HepG2 (cell line): ENCODE results near the gene HBD. TPM values are rescaled to one million over a fixed set of nuclear protein-coding genes. Genes with fewer than 3 reads are reported as not detected.

Experiments
- ATAC-seq: fragments of 200-7000 bp; cut with Tn5 transposase; 3 replicates; pipeline ENCODE4 v1.9.1; 2020; ENCODE audit warnings: mild to moderate bottlenecking, moderate library complexity
- BruUV-seq: library from RNA; stranded (reverse); fragments of 400-500 nt; replicated peaks from 2 replicates; lab custom pipeline; 2021; lab: Mats Ljungman, UMichigan
- CTCF ChIA-PET: fragments of 300-600 bp; formaldehyde crosslinking; extraction: SDS; loops from one replicate; lab custom pipeline; 2021; ENCODE audit warnings: low total read pairs, inconsistent platforms, low intra/inter-chr PET ratio; lab: Yijun Ruan, JAX
- POLR2A ChIA-PET: fragments of 350-600 bp; sonication (Branson Sonifier 250); formaldehyde crosslinking; loops from one replicate; lab custom pipeline; 2020; ENCODE audit warnings: antibody characterized with exemption, inconsistent platforms; lab: Yijun Ruan, JAX
- DNase-seq: peaks from one replicate; pipeline ENCODE4 v3.0.0-alpha.2; 2015; ENCODE audit warnings: low spot score
- FAIRE-seq: peaks from 3 replicates; lab custom pipeline; 2011; peaks lifted over from hg19 to GRCh38; lab: Jason Lieb, UNC
- H2AFZ ChIP-seq: one replicate; pipeline ENCODE4 v1.6.1; 2011; ENCODE audit warnings: low read length, inconsistent platforms
- H3K27ac ChIP-seq: fragments of 300-600 bp; 3 replicates; pipeline ENCODE4 v1.8.0; 2011; ENCODE audit warnings: mixed run types, mild to moderate bottlenecking, mixed read lengths, low read length, inconsistent platforms; ENCODE audit not compliant: insufficient read depth; ENCODE audit errors: extremely low read length
- H3K27me3 ChIP-seq, 2 experiments: fragments of 200-600 bp in 1 of 2; 2 replicates in 1 of 2; 3 replicates in 1 of 2; pipeline versions ENCODE4 v1.6.0 to v1.8.0; 2011; ENCODE audit warnings: low read length in 2 of 2, mild to moderate bottlenecking in 2 of 2, moderate library complexity in 2 of 2, inconsistent platforms in 1 of 2; ENCODE audit not compliant: insufficient read depth in 2 of 2, control insufficient read depth in 1 of 2
- H3K36me3 ChIP-seq, 2 experiments: fragments of 200-600 bp in 1 of 2; replicated peaks in 1 of 2; 2 replicates in 1 of 2; 3 replicates in 1 of 2; pipeline versions ENCODE4 v1.5.1 to v1.8.0; 2011; ENCODE audit warnings: low read length in 2 of 2, inconsistent platforms in 1 of 2; ENCODE audit not compliant: insufficient read depth in 2 of 2, control insufficient read depth in 1 of 2
- H3K4me1 ChIP-seq: 2 replicates; pipeline ENCODE4 v1.5.1; 2012; ENCODE audit warnings: low read length, inconsistent platforms; ENCODE audit not compliant: insufficient read depth
- H3K4me2 ChIP-seq: 2 replicates; pipeline ENCODE4 v1.6.0; 2011; ENCODE audit warnings: low read depth, low read length, inconsistent platforms
- H3K4me3 ChIP-seq, 3 experiments: fragments of 200-600 bp in 1 of 3; sonication (generic), shearing (Covaris generic) in 1 of 3; replicated peaks in 1 of 3; 2 replicates each; pipeline ENCODE4 v1.5.1; 2011 to 2016; ENCODE audit warnings: low read length in 3 of 3, inconsistent platforms in 2 of 3, low read depth in 2 of 3, mild to moderate bottlenecking in 2 of 3, control low read depth in 1 of 3, mixed read lengths in 1 of 3; ENCODE audit not compliant: insufficient read depth in 1 of 3
- H3K79me2 ChIP-seq: one replicate; pipeline ENCODE4 v1.6.1; 2011; ENCODE audit warnings: low read length, inconsistent platforms; ENCODE audit not compliant: insufficient read depth
- H3K9ac ChIP-seq: 2 replicates; pipeline ENCODE4 v1.6.0; 2011; ENCODE audit warnings: mild to moderate bottlenecking, low read depth, low read length, inconsistent platforms; ENCODE audit not compliant: insufficient read depth
- H3K9me3 ChIP-seq: 2 replicates; pipeline ENCODE4 v1.5.1; 2012; ENCODE audit warnings: mild to moderate bottlenecking, low read length
- H4K20me1 ChIP-seq: 2 replicates; pipeline ENCODE4 v1.6.0; 2011; ENCODE audit warnings: inconsistent platforms, mild to moderate bottlenecking, low read length, moderate library complexity; ENCODE audit not compliant: insufficient read depth
- CREB1 ChIP-seq, 2 experiments: fragments of 450-650 bp in 1 of 2; IDR thresholded peaks; 2 replicates each; pipeline ENCODE4 v1.6.1; 2016 to 2017; ENCODE audit warnings: control low read depth in 1 of 2, mild to moderate bottlenecking in 1 of 2, missing compliant biosample characterization in 1 of 2, missing genetic modification characterization in 1 of 2
- RAD51 ChIP-seq: fragments of 450-650 bp; IDR thresholded peaks from 2 replicates; pipeline ENCODE4 v1.6.1; 2016; ENCODE audit warnings: borderline replicate concordance
- USF2 ChIP-seq, 2 experiments: sonication (generic) in 1 of 2; formaldehyde crosslinking in 1 of 2; IDR thresholded peaks; 2 replicates each; pipeline versions ENCODE4 v1.5.1 to v1.6.1; 2011 to 2020; ENCODE audit warnings: borderline replicate concordance in 1 of 2, low read depth in 1 of 2, low read length in 1 of 2, mild to moderate bottlenecking in 1 of 2, missing genetic modification reagents in 1 of 2, moderate library complexity in 1 of 2
- ZBTB43 ChIP-seq: sonication (generic); formaldehyde crosslinking; conservative IDR thresholded peaks from 2 replicates; pipeline ENCODE4 v1.4.0; 2020; ENCODE audit warnings: missing genetic modification reagents
- ZNF879 ChIP-seq: sonication (generic); formaldehyde crosslinking; IDR thresholded peaks from 2 replicates; pipeline ENCODE4 v1.8.1; 2023; ENCODE audit warnings: missing genetic modification reagents
- WGBS: methylation state at CpG from one replicate; pipeline ENCODE4 v1.1.6; 2017; ENCODE audit warnings: low lambda C conversion rate; 5-methylcytosine and 5-hydroxymethylcytosine counted together
- in situ Hi-C: cut with HindIII; loops from 2 replicates; pipeline ENCODE4 v1.10.0; 2017; ENCODE audit warnings: low pct_unique_long_range_greater_than_20kb; ENCODE audit not compliant: extremely low pct_ligation_motif_present
- intact Hi-C: fragments of 100-400 bp; cut with micrococcal nuclease; formaldehyde crosslinking; loops from one replicate; pipeline ENCODE4 v1.10.0; 2022; ENCODE audit not compliant: unreplicated experiment
- polyA plus RNA-seq, 8 experiments: library from polyadenylated mRNA; depleted of rRNA in 3 of 8; stranded (reverse) in 7 of 8; unstranded in 1 of 8; fragments of >200 nt; fragmentation: Illumina TruSeq in 4 of 8; extraction: Trizol in 4 of 8; gene quantifications; 2 replicates each; pipeline versions ENCODE4 v1.2.1 to v1.2.3, GENCODE V29; 2011 to 2016; ENCODE audit warnings: low read depth in 4 of 8, missing spikeins in 1 of 8, mixed read lengths in 1 of 8; ENCODE audit not compliant: insufficient read depth in 1 of 8
- total RNA-seq, 5 experiments: library from RNA; depleted of rRNA; stranded (reverse); fragments of >200 nt; fragmentation: Illumina TruSeq; extraction: Trizol; gene quantifications; 2 replicates each; pipeline ENCODE4 v1.2.3, GENCODE V29; 2016; ENCODE audit warnings: low read depth in 1 of 5

The HBD gene
- total and polyA plus RNA-seq, 2 of the 13 experiments (the other 11 are each of a cell fraction or from before 2014, with no cell fraction given) = not detected

- H3K27ac ChIP-seq = no peak overlapping the region
- H3K9me3 ChIP-seq = no peaks in the 10 kb centered on the region
- no peak for FAIRE-seq
- no peak for ATAC-seq
- no peaks in the 10 kb centered on the region for H3K36me3 ChIP-seq
- H3K4me3 ChIP-seq = no peak overlapping the region
- no peaks in the 10 kb centered on the region for H3K27me3 ChIP-seq
- H3K79me2 ChIP-seq = no peaks in the 10 kb centered on the region
- DNase-seq = no peak
- BruUV-seq = no TSS peak
- intact Hi-C loops = no loop called here
- 100% methylated on average over 1 of the region's 7 CpGs for WGBS
- H3K4me1 ChIP-seq = no peaks in the 10 kb centered on the region
- no peaks in the 10 kb centered on the region for H4K20me1 ChIP-seq
- H2AFZ ChIP-seq = no peak overlapping the region
- POLR2A ChIA-PET = no interaction called here
- CTCF ChIA-PET = no interaction called here
- peak; percentile 55 for TF ChIP-seq USF2 (IDR thresholded peaks at IDR 0.05; ENCODE audit: low read depth, low read length)
- TF ChIP-seq USF2 (CRISPR knock-in tag; IDR thresholded peaks at IDR 0.05; ENCODE audit: borderline replicate concordance) = no peak
- no peak for TF ChIP-seq ZBTB43 (CRISPR knock-in tag)
- TF ChIP-seq RAD51 = peak; percentile 81; the same call in 1 of the 2 replicates
- no peak for TF ChIP-seq ZNF879 (CRISPR knock-in tag)
- TF ChIP-seq CREB1 (IDR thresholded peaks at IDR 0.05) = no peak
- no peak for TF ChIP-seq CREB1 (CRISPR knock-in tag; IDR thresholded peaks at IDR 0.05)
- in situ Hi-C loops = no loop called here
- H3K9ac ChIP-seq = no peak overlapping the region
- no peak overlapping the region for H3K4me2 ChIP-seq
Measured at GRCh38 chr11:5258543-5259262, 24.4 kb upstream of the HBD start.
